22Rv1 (cell line): Measurements from ENCODE around the gene IQSEC1.

Experiments
- ZFX ChIP-seq: fragments of 450-650 bp; IDR thresholded peaks from 2 replicates; pipeline ENCODE4 v1.6.1; 2017; ENCODE audit warnings: antibody characterized with exemption, borderline replicate concordance
- TF ChIP-seq, protein P1 (sequence below): fragments of 450-650 bp; IDR thresholded peaks from 2 replicates; pipeline ENCODE4 v1.5.1; 2017; ENCODE audit warnings: mild to moderate bottlenecking

DNA sequence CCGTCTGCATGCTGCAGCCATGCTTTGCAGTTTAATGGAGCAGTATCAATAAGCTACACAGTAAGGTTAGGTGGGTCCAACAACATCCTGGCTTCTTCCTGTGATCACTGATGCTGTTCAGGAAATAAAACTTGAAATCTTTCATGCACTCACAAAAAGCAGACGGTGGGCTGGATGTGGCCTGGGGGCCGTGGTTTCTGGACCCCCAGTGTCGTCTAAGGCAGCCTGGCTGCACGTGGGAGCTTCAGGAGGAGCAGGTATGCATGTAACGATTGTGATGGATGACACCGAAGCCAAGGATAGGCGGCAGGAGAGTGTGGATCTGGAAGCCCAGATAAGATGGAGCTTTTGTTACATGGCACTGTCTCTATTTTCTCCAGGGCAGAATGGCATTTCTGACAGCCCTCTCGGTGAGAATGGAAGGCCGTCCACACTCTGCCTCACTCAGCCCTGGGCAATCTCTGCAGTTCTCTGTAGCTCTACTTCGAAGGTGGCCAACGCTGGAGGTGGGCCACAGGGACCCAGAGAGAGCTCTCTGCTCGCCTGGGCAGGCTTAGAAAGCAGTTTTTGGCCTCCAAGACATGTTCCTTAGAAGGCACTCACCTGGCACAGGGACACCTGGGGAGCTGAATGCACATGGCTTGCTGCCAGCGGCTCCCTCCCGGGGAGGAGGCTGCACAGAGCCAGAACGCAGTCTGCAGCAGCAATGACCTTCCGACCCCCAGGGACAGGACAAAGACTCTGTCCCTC, 46.4 kb upstream of the IQSEC1 start:
- TF ChIP-seq, protein P1, sequence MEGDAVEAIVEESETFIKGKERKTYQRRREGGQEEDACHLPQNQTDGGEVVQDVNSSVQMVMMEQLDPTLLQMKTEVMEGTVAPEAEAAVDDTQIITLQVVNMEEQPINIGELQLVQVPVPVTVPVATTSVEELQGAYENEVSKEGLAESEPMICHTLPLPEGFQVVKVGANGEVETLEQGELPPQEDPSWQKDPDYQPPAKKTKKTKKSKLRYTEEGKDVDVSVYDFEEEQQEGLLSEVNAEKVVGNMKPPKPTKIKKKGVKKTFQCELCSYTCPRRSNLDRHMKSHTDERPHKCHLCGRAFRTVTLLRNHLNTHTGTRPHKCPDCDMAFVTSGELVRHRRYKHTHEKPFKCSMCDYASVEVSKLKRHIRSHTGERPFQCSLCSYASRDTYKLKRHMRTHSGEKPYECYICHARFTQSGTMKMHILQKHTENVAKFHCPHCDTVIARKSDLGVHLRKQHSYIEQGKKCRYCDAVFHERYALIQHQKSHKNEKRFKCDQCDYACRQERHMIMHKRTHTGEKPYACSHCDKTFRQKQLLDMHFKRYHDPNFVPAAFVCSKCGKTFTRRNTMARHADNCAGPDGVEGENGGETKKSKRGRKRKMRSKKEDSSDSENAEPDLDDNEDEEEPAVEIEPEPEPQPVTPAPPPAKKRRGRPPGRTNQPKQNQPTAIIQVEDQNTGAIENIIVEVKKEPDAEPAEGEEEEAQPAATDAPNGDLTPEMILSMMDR: no peak
- TF ChIP-seq ZFX: no peak
